Stimulated activated memory B cell treated with anti-CD40 and anti-IgM and Interleukin-4, amounts not matched to agents 10 μg/mL and 1 μg/mL and 100 μg/mL, for 72 hours (primary cell): Measurements from ENCODE around the gene CHCHD10.
"Not testable (repeated sequence)": the region's sequence is repeated elsewhere in the genome, so short reads cannot be mapped to it uniquely, and the experiment has no call there.

Experiments used
- ATAC-seq: fragments of 150-1000 bp; cut with Tn5 transposase; 2 replicates; pipeline ENCODE4 v1.10.0; 2021
- H3K27ac Mint-ChIP-seq: one replicate; pipeline ENCODE4 v1.8.0; 2022; ENCODE audit warnings: mild to moderate bottlenecking, mixed read lengths
- H3K27me3 Mint-ChIP-seq: one replicate; pipeline ENCODE4 v1.8.0; 2022; ENCODE audit warnings: mixed read lengths
- H3K36me3 Mint-ChIP-seq: one replicate; pipeline ENCODE4 v1.8.0; 2022; ENCODE audit warnings: mixed read lengths
- H3K4me1 Mint-ChIP-seq: one replicate; pipeline ENCODE4 v1.8.0; 2022; ENCODE audit warnings: mixed read lengths
- H3K4me3 Mint-ChIP-seq: one replicate; pipeline ENCODE4 v1.8.0; 2022; ENCODE audit warnings: mild to moderate bottlenecking, moderate library complexity, mixed read lengths
- H3K9me3 Mint-ChIP-seq: one replicate; pipeline ENCODE4 v1.8.0; 2022; ENCODE audit warnings: mixed read lengths

Gene CHCHD10

GRCh38 chr22:23750714-23751440, 16.9 kb downstream of the CHCHD10 start, which contains the start of gene ZNF70:
ZNF70 (minus strand) TSS chr22:23751112; CDS start chr22:23745140, 5,972 bp downstream.
- peak within 1 kb of the TSS; percentile 91 for H3K4me3 Mint-ChIP-seq
- peak within 1 kb of the TSS; percentile 95 for H3K27ac Mint-ChIP-seq
- no peaks in the 10 kb centered on the region for H3K36me3 Mint-ChIP-seq
- peak; percentile 85 for ATAC-seq
- H3K4me1 Mint-ChIP-seq, result peaks cover 64% of the 10 kb centered on the region
- H3K9me3 Mint-ChIP-seq, result no peaks in the 10 kb centered on the region
- H3K27me3 Mint-ChIP-seq, result no peaks in the 10 kb centered on the region

GRCh38 chr22:23750367-23750713, 17.4 kb downstream of the CHCHD10 start:
- H3K27me3 Mint-ChIP-seq, result no peaks in the 10 kb centered on the region
- peaks cover 62% of the 10 kb centered on the region for H3K4me1 Mint-ChIP-seq
- peak overlapping the region; percentile 84 for H3K4me3 Mint-ChIP-seq
- no peaks in the 10 kb centered on the region for H3K9me3 Mint-ChIP-seq
- peak overlapping the region; percentile 95 for H3K27ac Mint-ChIP-seq
- ATAC-seq, result no peak
- peaks cover under 1% of the 10 kb centered on the region for H3K36me3 Mint-ChIP-seq

GRCh38 chr22:23749841-23750301, 17.9 kb downstream of the CHCHD10 start:
- H3K9me3 Mint-ChIP-seq, result no peaks in the 10 kb centered on the region
- peaks cover 5% of the 10 kb centered on the region for H3K36me3 Mint-ChIP-seq
- H3K27ac Mint-ChIP-seq, result no peak overlapping the region
- ATAC-seq, result no peak
- H3K4me1 Mint-ChIP-seq, result peaks cover 57% of the 10 kb centered on the region
- no peaks in the 10 kb centered on the region for H3K27me3 Mint-ChIP-seq
- no peak overlapping the region for H3K4me3 Mint-ChIP-seq

GRCh38 chr22:23745791-23746190, 22.0 kb downstream of the CHCHD10 start:
- H3K27ac Mint-ChIP-seq, result no peak overlapping the region
- peaks cover 8% of the 10 kb centered on the region for H3K9me3 Mint-ChIP-seq
- ATAC-seq, result no peak
- peaks cover 25% of the 10 kb centered on the region for H3K36me3 Mint-ChIP-seq
- no peak overlapping the region for H3K4me3 Mint-ChIP-seq
- no peaks in the 10 kb centered on the region for H3K27me3 Mint-ChIP-seq
- H3K4me1 Mint-ChIP-seq, result peaks cover 20% of the 10 kb centered on the region

- Mint-ChIP-seq H3K9me3 (peaks cover 8% of the 10 kb centered on the region), H3K27me3 (no peaks in the 10 kb centered on the region), H3K4me1 (peaks cover 7% of the 10 kb centered on the region), H3K36me3 (peaks cover 25% of the 10 kb centered on the region), H3K4me3 (no peak overlapping the region), H3K27ac (no peak overlapping the region)
- ATAC-seq, result no peak
These were observed 23.3 kb downstream of the CHCHD10 start for GRCh38 chr22:23744485-23744884.

- H3K4me1 Mint-ChIP-seq, result peaks cover 7% of the 10 kb centered on the region
- ATAC-seq, result no peak
- no peaks in the 10 kb centered on the region for H3K27me3 Mint-ChIP-seq
- no peak overlapping the region for H3K27ac Mint-ChIP-seq
- H3K4me3 Mint-ChIP-seq, result no peak overlapping the region
- H3K9me3 Mint-ChIP-seq, result peaks cover 8% of the 10 kb centered on the region
- H3K36me3 Mint-ChIP-seq, result peaks cover 25% of the 10 kb centered on the region
These were observed 23.8 kb downstream of the CHCHD10 start for GRCh38 chr22:23744001-23744400.

GRCh38 chr22:23743303-23743705, 24.5 kb downstream of the CHCHD10 start:
- Mint-ChIP-seq H3K27ac (no peak overlapping the region), H3K36me3 (peaks cover 25% of the 10 kb centered on the region), H3K4me3 (no peak overlapping the region), H3K27me3 (no peaks in the 10 kb centered on the region), H3K4me1 (peaks cover 7% of the 10 kb centered on the region), H3K9me3 (peaks cover 8% of the 10 kb centered on the region)
- no peak for ATAC-seq

- H3K4me1 Mint-ChIP-seq, result peaks cover 7% of the 10 kb centered on the region
- H3K27ac Mint-ChIP-seq, result no peak overlapping the region
- H3K9me3 Mint-ChIP-seq, result peaks cover 8% of the 10 kb centered on the region
- no peak overlapping the region for H3K4me3 Mint-ChIP-seq
- H3K27me3 Mint-ChIP-seq, result no peaks in the 10 kb centered on the region
- H3K36me3 Mint-ChIP-seq, result peaks cover 25% of the 10 kb centered on the region
- ATAC-seq, result no peak
These were observed 25.1 kb downstream of the CHCHD10 start for GRCh38 chr22:23742505-23743264.

GRCh38 chr22:23737696-23738095, 30.1 kb downstream of the CHCHD10 start:
- Mint-ChIP-seq H3K4me1 (no peaks in the 10 kb centered on the region), H3K4me3 (no peak overlapping the region), H3K27ac (no peak overlapping the region), H3K27me3 (no peaks in the 10 kb centered on the region), H3K9me3 (no peaks in the 10 kb centered on the region), H3K36me3 (no peaks in the 10 kb centered on the region)
- ATAC-seq, result no peak

- H3K9me3 Mint-ChIP-seq, H3K4me3 Mint-ChIP-seq, H3K36me3 Mint-ChIP-seq, H3K4me1 Mint-ChIP-seq, ATAC-seq, H3K27ac Mint-ChIP-seq: not testable (repeated sequence)
- peaks cover 19% of the 10 kb centered on the region for H3K27me3 Mint-ChIP-seq
These were observed 39.7 kb downstream of the CHCHD10 start for GRCh38 chr22:23728108-23728507.

- peaks cover 19% of the 10 kb centered on the region for H3K27me3 Mint-ChIP-seq
- peaks cover 14% of the 10 kb centered on the region for H3K4me1 Mint-ChIP-seq
- no peaks in the 10 kb centered on the region for H3K9me3 Mint-ChIP-seq
- H3K4me3 Mint-ChIP-seq, result no peak overlapping the region
- H3K36me3 Mint-ChIP-seq, result no peaks in the 10 kb centered on the region
- no peak overlapping the region for H3K27ac Mint-ChIP-seq
- peak; percentile 39 for ATAC-seq
These were observed 45.0 kb downstream of the CHCHD10 start for GRCh38 chr22:23722724-23723123.

GRCh38 chr22:23722160-23722559, 45.6 kb downstream of the CHCHD10 start:
- H3K27ac Mint-ChIP-seq, result no peak overlapping the region
- ATAC-seq, result no peak
- peaks cover 19% of the 10 kb centered on the region for H3K4me1 Mint-ChIP-seq
- peaks cover 19% of the 10 kb centered on the region for H3K27me3 Mint-ChIP-seq
- H3K9me3 Mint-ChIP-seq, result no peaks in the 10 kb centered on the region
- no peaks in the 10 kb centered on the region for H3K36me3 Mint-ChIP-seq
- H3K4me3 Mint-ChIP-seq, result no peak overlapping the region

GRCh38 chr22:23720855-23721254, 46.9 kb downstream of the CHCHD10 start:
- Mint-ChIP-seq H3K4me3 (no peak overlapping the region), H3K9me3 (no peaks in the 10 kb centered on the region), H3K36me3 (no peaks in the 10 kb centered on the region), H3K27me3 (peaks cover 10% of the 10 kb centered on the region), H3K4me1 (peaks cover 18% of the 10 kb centered on the region), H3K27ac (no peak overlapping the region)
- no peak for ATAC-seq

- Mint-ChIP-seq H3K9me3 (no peaks in the 10 kb centered on the region), H3K36me3 (peaks cover 11% of the 10 kb centered on the region), H3K27me3 (no peaks in the 10 kb centered on the region), H3K4me3 (no peak overlapping the region), H3K27ac (no peak overlapping the region), H3K4me1 (peaks cover 36% of the 10 kb centered on the region)
- no peak for ATAC-seq
These were observed 49.2 kb downstream of the CHCHD10 start for GRCh38 chr22:23718371-23719165.
